Activated CD4-positive, alpha-beta T cell treated with anti-CD3 and anti-CD28 coated beads for 36 hours (primary cell): ENCODE results near the gene BTK. TPM values are rescaled to one million over a fixed set of nuclear protein-coding genes. Genes with fewer than 3 reads are reported as not detected.
A peak's percentile ranks its signal among the peaks of the same experiment; 100 is the strongest.

Experiments used
- ATAC-seq: fragments of 200-7000 bp; cut with Tn5 transposase; one replicate; pipeline ENCODE4 v1.10.0; 2021; ENCODE audit warnings: mild to moderate bottlenecking, moderate library complexity
- CTCF ChIA-PET: fragments of 350-600 bp; sonication (Branson Sonifier 250); formaldehyde crosslinking; loops from one replicate; lab custom pipeline; 2021; ENCODE audit warnings: antibody characterized with exemption; lab: Charles Lee
- POLR2A ChIA-PET: fragments of 350-600 bp; sonication (Branson Sonifier 250); formaldehyde crosslinking; loops from one replicate; lab custom pipeline; 2021; ENCODE audit warnings: antibody characterized with exemption, inconsistent platforms; lab: Charles Lee
- DNase-seq: peaks from one replicate; pipeline ENCODE4 v3.0.0-alpha.2; 2020
- H3K27ac Mint-ChIP-seq: one replicate; pipeline ENCODE4 v1.8.0; 2021; ENCODE audit warnings: mixed read lengths
- H3K27me3 Mint-ChIP-seq: one replicate; pipeline ENCODE4 v1.8.0; 2021; ENCODE audit warnings: mixed read lengths
- H3K36me3 Mint-ChIP-seq: one replicate; pipeline ENCODE4 v1.8.0; 2021; ENCODE audit warnings: low read depth, mixed read lengths
- H3K4me1 Mint-ChIP-seq: one replicate; pipeline ENCODE4 v1.8.0; 2021; ENCODE audit warnings: mixed read lengths
- H3K4me3 Mint-ChIP-seq: one replicate; pipeline ENCODE4 v1.8.0; 2021; ENCODE audit warnings: mild to moderate bottlenecking, moderate library complexity, mixed read lengths
- H3K9me3 Mint-ChIP-seq: one replicate; pipeline ENCODE4 v1.8.0; 2021; ENCODE audit warnings: low read depth, mixed read lengths
- intact Hi-C, 2 experiments: fragments of 100-400 bp; cut with DNase I in 1 of 2; cut with micrococcal nuclease in 1 of 2; formaldehyde crosslinking; loops; one replicate each; pipeline versions ENCODE4 v1.14.2 to v1.15.1; 2022 to 2024; cut with DNase I, micrococcal nuclease
- total RNA-seq, 2 experiments: library from RNA; stranded (reverse); gene quantifications; one replicate each; pipeline ENCODE4 v1.2.3, GENCODE V29; 2021

BTK gene
- total RNA-seq, 2 experiments from 2014 or later = not detected

DNA sequence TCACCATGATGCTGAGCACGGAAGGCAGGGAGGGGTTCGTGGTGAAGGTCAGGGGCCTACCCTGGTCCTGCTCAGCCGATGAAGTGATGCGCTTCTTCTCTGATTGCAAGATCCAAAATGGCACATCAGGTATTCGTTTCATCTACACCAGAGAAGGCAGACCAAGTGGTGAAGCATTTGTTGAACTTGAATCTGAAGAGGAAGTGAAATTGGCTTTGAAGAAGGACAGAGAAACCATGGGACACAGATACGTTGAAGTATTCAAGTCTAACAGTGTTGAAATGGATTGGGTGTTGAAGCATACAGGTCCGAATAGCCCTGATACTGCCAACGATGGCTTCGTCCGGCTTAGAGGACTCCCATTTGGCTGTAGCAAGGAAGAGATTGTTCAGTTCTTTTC is 26.0 kb upstream of the BTK start:
- ChIA-PET POLR2A (no interaction called here), CTCF (no interaction called here)
- intact Hi-C loops = loop anchor here (5.0 to 10.0 kb wide), 5 partner anchors 143 to 1243 kb away; partner anchors contain the start of genes ARMCX1 (in 1 of the 2), ARMCX5 (in 1 of the 2), GPRASP1 (in 1 of the 2) and ZMAT1 (in 1 of the 2)
- Mint-ChIP-seq H3K4me1 (peaks cover 47% of the 10 kb centered on the region), H3K4me3 (no peak overlapping the region), H3K36me3 (peaks cover 21% of the 10 kb centered on the region), H3K27me3 (no peaks in the 10 kb centered on the region), H3K27ac (no peak overlapping the region), H3K9me3 (no peaks in the 10 kb centered on the region)
- ATAC-seq (no peak), DNase-seq (no peak)

- Mint-ChIP-seq H3K4me3 (peak overlapping the region; percentile 97), H3K27ac (peak overlapping the region; percentile 82), H3K27me3 (no peaks in the 10 kb centered on the region), H3K36me3 (peaks cover 21% of the 10 kb centered on the region), H3K9me3 (no peaks in the 10 kb centered on the region), H3K4me1 (peaks cover 42% of the 10 kb centered on the region)
- DNase-seq (no peak), ATAC-seq (no peak)
- CTCF ChIA-PET = no interaction called here
- intact Hi-C loops = loop anchor here (5.0 to 10.0 kb wide), 5 partner anchors 144 to 1244 kb away; partner anchors contain the start of genes ARMCX1 (in 1 of the 2), ARMCX5 (in 1 of the 2), GPRASP1 (in 1 of the 2) and ZMAT1 (in 1 of the 2)
- POLR2A ChIA-PET = no interaction called here
Measured at GRCh38 chrX:101410461-101410860, 24.5 kb upstream of the BTK start.

GRCh38 chrX:101409043-101409442 is 23.1 kb upstream of the BTK start:
- POLR2A ChIA-PET = no interaction called here
- Mint-ChIP-seq H3K4me1 (peaks cover 35% of the 10 kb centered on the region), H3K27me3 (no peaks in the 10 kb centered on the region), H3K4me3 (peak overlapping the region; percentile 97), H3K27ac (peak overlapping the region; percentile 90), H3K9me3 (no peaks in the 10 kb centered on the region), H3K36me3 (peaks cover 21% of the 10 kb centered on the region)
- CTCF ChIA-PET = interaction anchor here (0.6 kb wide), 1 partner anchor 18 kb away, joined by 3 read pairs; the partner anchor contains the start of gene RPL36A
- ATAC-seq (no peak), DNase-seq (no peak)
- intact Hi-C loops = loop anchor here in 1 of 2 experiments (2.0 to 5.0 kb wide), 4 partner anchors 312 to 587 kb away; partner anchors contain the start of genes CENPI, CSTF2, TRMT2B and ZMAT1

- Mint-ChIP-seq H3K36me3 (peaks cover 26% of the 10 kb centered on the region), H3K27me3 (no peaks in the 10 kb centered on the region), H3K4me1 (peaks cover 32% of the 10 kb centered on the region), H3K9me3 (no peaks in the 10 kb centered on the region), H3K27ac (peak overlapping the region; percentile 97), H3K4me3 (peak overlapping the region; percentile 97)
- ATAC-seq = peak; percentile 42
- intact Hi-C loops = loop anchor here (1.0 to 5.0 kb wide), 6 partner anchors 18 to 586 kb away; partner anchors contain the start of genes TIMM8A (in 2 of the 2), CENPI (in 1 of the 2), CSTF2 (in 1 of the 2) and TRMT2B (in 1 of the 2)
- DNase-seq = no peak
- ChIA-PET POLR2A (no interaction called here), CTCF (interaction anchor here (0.6 kb wide), 1 partner anchor 18 kb away, joined by 3 read pairs; the partner anchor contains the start of gene RPL36A)
Measured at GRCh38 chrX:101408532-101408841, 22.5 kb upstream of the BTK start.

- CTCF ChIA-PET = no interaction called here
- intact Hi-C loops = loop anchor here (1.0 to 5.0 kb wide), 8 partner anchors 17 to 586 kb away; partner anchors contain the start of genes TIMM8A (in 2 of the 2), ARMCX2 (in 1 of the 2), CENPI (in 1 of the 2) and CSTF2 (in 1 of the 2)
- Mint-ChIP-seq H3K27me3 (no peaks in the 10 kb centered on the region), H3K36me3 (peaks cover 23% of the 10 kb centered on the region), H3K4me1 (peaks cover 26% of the 10 kb centered on the region), H3K4me3 (peak within 1 kb of the TSS; percentile 97), H3K9me3 (no peaks in the 10 kb centered on the region), H3K27ac (peak within 1 kb of the TSS; percentile 97)
- POLR2A ChIA-PET = interaction anchor here (1.3 kb wide), 1 partner anchor 17 kb away, joined by 9 read pairs; the partner anchor contains the start of gene RPL36A
- peak; percentile 94 for ATAC-seq
- DNase-seq = peak; percentile 91
Measured at GRCh38 chrX:101407748-101408531, 21.9 kb upstream of the BTK start, which contains the start of the genes GLA and HNRNPH2. TSS of gene GLA (minus strand) at chrX:101407925. CDS start at chrX:101407903, 22 bp downstream. TSS of gene HNRNPH2 (plus strand) at chrX:101408222. CDS start at chrX:101411989, 3,767 bp downstream.

GRCh38 chrX:101407167-101407747 is 21.3 kb upstream of the BTK start:
- intact Hi-C loops = loop anchor here (1.0 to 5.0 kb wide), 5 partner anchors 16 to 585 kb away; partner anchors contain the start of genes ARMCX2 (in 1 of the 2), CENPI (in 1 of the 2), CSTF2 (in 1 of the 2) and RPL36A (in 1 of the 2)
- H3K9me3 Mint-ChIP-seq = no peaks in the 10 kb centered on the region
- POLR2A ChIA-PET = interaction anchor here (1.3 kb wide), 1 partner anchor 17 kb away, joined by 9 read pairs; the partner anchor contains the start of gene RPL36A
- H3K4me1 Mint-ChIP-seq = peaks cover 21% of the 10 kb centered on the region
- peak overlapping the region; percentile 97 for H3K4me3 Mint-ChIP-seq
- H3K36me3 Mint-ChIP-seq = peaks cover 20% of the 10 kb centered on the region
- DNase-seq (no peak), ATAC-seq (no peak)
- CTCF ChIA-PET = no interaction called here
- H3K27me3 Mint-ChIP-seq = no peaks in the 10 kb centered on the region
- peak overlapping the region; percentile 97 for H3K27ac Mint-ChIP-seq

GRCh38 chrX:101399825-101400224 is 13.8 kb upstream of the BTK start:
- CTCF ChIA-PET = no interaction called here
- Mint-ChIP-seq H3K4me3 (no peak overlapping the region), H3K27me3 (no peaks in the 10 kb centered on the region), H3K36me3 (peaks cover 35% of the 10 kb centered on the region), H3K9me3 (no peaks in the 10 kb centered on the region), H3K27ac (no peak overlapping the region), H3K4me1 (peaks cover 3% of the 10 kb centered on the region)
- DNase-seq (no peak), ATAC-seq (no peak)
- intact Hi-C loops = no loop called here
- POLR2A ChIA-PET = no interaction called here

DNA sequence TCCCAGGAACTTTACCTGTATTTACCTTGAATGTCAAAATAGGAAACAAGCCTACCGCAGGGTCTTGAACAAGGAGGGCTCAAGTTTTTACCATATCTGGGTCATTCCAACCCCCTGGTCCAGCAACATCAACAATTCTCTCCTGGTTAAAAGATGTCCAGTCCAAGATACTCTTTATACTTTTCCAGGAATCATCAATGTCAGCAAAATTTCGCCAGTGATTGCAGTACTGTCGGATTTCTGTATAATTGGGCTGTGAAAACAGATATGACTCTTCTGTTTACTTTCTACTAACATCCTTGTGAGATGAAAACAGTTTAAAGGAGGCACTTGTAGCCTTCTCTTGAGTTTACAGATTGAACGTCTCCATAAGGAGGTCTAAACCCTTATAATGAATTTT is 12.7 kb upstream of the BTK start:
- ATAC-seq = no peak
- no peaks in the 10 kb centered on the region for H3K27me3 Mint-ChIP-seq
- CTCF ChIA-PET = no interaction called here
- H3K9me3 Mint-ChIP-seq = no peaks in the 10 kb centered on the region
- POLR2A ChIA-PET = no interaction called here
- peaks cover 3% of the 10 kb centered on the region for H3K4me1 Mint-ChIP-seq
- H3K36me3 Mint-ChIP-seq = peaks cover 33% of the 10 kb centered on the region
- no peak overlapping the region for H3K27ac Mint-ChIP-seq
- H3K4me3 Mint-ChIP-seq = no peak overlapping the region
- no peak for DNase-seq
- intact Hi-C loops = no loop called here

DNA sequence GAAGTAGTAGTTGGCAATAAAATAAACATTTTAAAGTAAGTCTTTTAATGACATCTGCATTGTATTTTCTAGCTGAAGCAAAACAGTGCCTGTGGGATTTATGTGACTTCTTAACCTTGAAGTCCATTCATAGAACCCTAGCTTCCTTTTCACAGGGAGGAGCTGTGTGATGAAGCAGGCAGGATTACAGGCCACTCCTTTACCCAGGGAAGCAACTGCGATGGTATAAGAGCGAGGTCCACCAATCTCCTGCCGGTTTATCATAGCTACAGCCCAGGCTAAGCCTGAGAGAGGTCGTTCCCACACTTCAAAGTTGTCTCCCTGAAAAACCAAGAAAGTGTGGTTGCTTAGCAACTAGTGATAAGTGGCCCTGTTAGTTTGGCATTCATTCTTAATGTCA is 11.8 kb upstream of the BTK start:
- ATAC-seq (no peak), DNase-seq (no peak)
- no peak overlapping the region for H3K27ac Mint-ChIP-seq
- peaks cover 40% of the 10 kb centered on the region for H3K36me3 Mint-ChIP-seq
- H3K4me1 Mint-ChIP-seq = peaks cover 6% of the 10 kb centered on the region
- H3K4me3 Mint-ChIP-seq = no peak overlapping the region
- CTCF ChIA-PET = no interaction called here
- POLR2A ChIA-PET = no interaction called here
- H3K9me3 Mint-ChIP-seq = no peaks in the 10 kb centered on the region
- no peaks in the 10 kb centered on the region for H3K27me3 Mint-ChIP-seq
- intact Hi-C loops = no loop called here

DNA sequence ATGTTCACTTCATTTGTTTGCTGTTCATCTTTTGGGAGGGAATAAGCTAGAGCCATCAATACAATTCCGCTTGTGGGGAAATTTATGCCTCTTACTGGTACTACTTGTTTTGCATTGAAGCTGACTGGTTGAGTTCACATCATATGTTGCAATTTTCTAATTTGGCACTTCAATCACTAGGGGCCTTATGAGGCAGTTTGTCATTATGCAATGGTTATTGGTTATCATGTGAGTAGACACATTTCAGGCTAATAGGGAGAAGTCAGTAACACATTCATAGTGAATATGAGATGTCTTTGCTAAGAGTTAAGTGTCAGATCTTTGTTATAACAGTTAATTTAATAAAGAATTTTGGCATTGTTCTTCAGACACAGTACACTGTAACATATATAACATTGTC is 9.8 kb upstream of the BTK start:
- peaks cover 54% of the 10 kb centered on the region for H3K36me3 Mint-ChIP-seq
- DNase-seq (no peak), ATAC-seq (no peak)
- no peaks in the 10 kb centered on the region for H3K9me3 Mint-ChIP-seq
- peaks cover 6% of the 10 kb centered on the region for H3K4me1 Mint-ChIP-seq
- no peaks in the 10 kb centered on the region for H3K27me3 Mint-ChIP-seq
- CTCF ChIA-PET = interaction anchor here (0.6 kb wide), 1 partner anchor 33 kb away, joined by 3 read pairs; no protein-coding TSS in a partner anchor
- H3K4me3 Mint-ChIP-seq = no peak overlapping the region
- intact Hi-C loops = no loop called here
- POLR2A ChIA-PET = no interaction called here
- H3K27ac Mint-ChIP-seq = peak overlapping the region; percentile 58

GRCh38 chrX:101394372-101394771 is 8.4 kb upstream of the BTK start:
- ChIA-PET POLR2A (interaction anchor here (0.6 kb wide), 1 partner anchor 12 kb away, joined by 3 read pairs; no protein-coding TSS in a partner anchor), CTCF (no interaction called here)
- Mint-ChIP-seq H3K4me1 (peaks cover 6% of the 10 kb centered on the region), H3K36me3 (peaks cover 45% of the 10 kb centered on the region), H3K27me3 (no peaks in the 10 kb centered on the region), H3K4me3 (peak overlapping the region; percentile 95), H3K9me3 (no peaks in the 10 kb centered on the region), H3K27ac (peak overlapping the region; percentile 31)
- no peak for DNase-seq
- intact Hi-C loops = loop anchor here in 1 of 2 experiments (5.0 kb wide), 4 partner anchors 297 to 572 kb away; partner anchors contain the start of genes CENPI, CSTF2, TRMT2B and ZMAT1
- no peak for ATAC-seq
